Tibial artery (tissue), 4 donors: ENCODE measurements around the gene SCGB1C1.
"Not testable (repeated sequence)": the region's sequence is repeated elsewhere in the genome, so short reads cannot be mapped to it uniquely, and the experiment has no call there.

Experiments used
- DNase-seq, 2 donors: peaks; one replicate each; pipeline ENCODE4 v3.0.0-alpha.2; 2019
- H3K27ac ChIP-seq, 2 donors: fragments of 200-600 bp; sonication (generic) in 1 of 2; 1 replicate in 1 of 2; 2 replicates in 1 of 2; pipeline ENCODE4 v1.5.1; 2018 to 2019; ENCODE audit warnings: mild to moderate bottlenecking in 1 of 2
- H3K27me3 ChIP-seq, 2 donors: fragments of 200-600 bp; sonication (generic) in 1 of 2; one replicate each; pipeline versions ENCODE4 v1.5.1 to v1.6.0; 2016 to 2019
- H3K36me3 ChIP-seq, 3 donors: fragments of 200-600 bp; sonication (generic) in 2 of 3; one replicate each; pipeline ENCODE4 v1.5.1; 2016 to 2019; ENCODE audit warnings: mild to moderate bottlenecking in 2 of 3
- H3K4me1 ChIP-seq, 4 donors: fragments of 200-600 bp; sonication (generic) in 2 of 4; 1 replicate in 3 of 4; 2 replicates in 1 of 4; pipeline ENCODE4 v1.5.1; 2016 to 2019
- H3K4me3 ChIP-seq, 2 donors: fragments of 200-600 bp; sonication (generic) in 1 of 2; 1 replicate in 1 of 2; 2 replicates in 1 of 2; pipeline ENCODE4 v1.5.1; 2018 to 2019; ENCODE audit warnings: mild to moderate bottlenecking in 2 of 2
- H3K9me3 ChIP-seq, 3 donors: fragments of 200-600 bp; sonication (generic) in 1 of 3; one replicate each; pipeline ENCODE4 v1.5.1; 2016 to 2019
- intact Hi-C: fragments of 100-400 bp; cut with DNase I; formaldehyde crosslinking; loops from one replicate; pipeline ENCODE4 v1.15.0; 2023; ENCODE audit warnings: low total_unique reads
- TF ChIP-seq, protein P1 (sequence below), 2 experiments: fragments of 200-600 bp in 1 of 2; fragments of 450-650 bp in 1 of 2; IDR thresholded peaks; one replicate each; pipeline ENCODE4 v1.5.1; 2017 to 2019; ENCODE audit warnings: antibody characterized with exemption in 2 of 2, mild to moderate bottlenecking in 1 of 2, moderate library complexity in 1 of 2

Gene SCGB1C1

GRCh38 chr11:192674-193128, at the start of gene SCGB1C1:
SCGB1C1 (plus strand) TSS chr11:193078; CDS start chr11:193100, 22 bp downstream.
- intact Hi-C loops, DNase-seq: not testable (repeated sequence)

DNA sequence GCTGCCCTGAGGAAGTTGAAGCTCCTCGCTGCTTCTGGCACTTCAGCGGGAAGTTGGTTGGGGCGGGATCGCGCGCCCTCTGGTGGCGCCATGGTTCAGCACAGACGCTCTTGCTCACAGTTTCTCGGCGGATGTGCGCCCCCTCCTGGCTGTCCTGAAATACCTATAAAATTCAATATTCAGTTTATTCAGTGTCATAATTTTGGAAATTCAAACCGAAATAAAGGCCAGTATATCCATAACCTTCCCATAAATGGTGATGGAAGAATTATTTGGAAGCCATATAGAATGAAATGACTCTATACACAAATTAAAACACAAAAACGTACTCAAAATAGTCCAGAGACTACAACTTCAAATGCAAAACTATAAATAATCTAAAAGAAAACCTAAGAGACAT, 12.6 kb upstream of the SCGB1C1 start:
- H3K4me3 ChIP-seq, DNase-seq, H3K27ac ChIP-seq, H3K4me1 ChIP-seq, intact Hi-C loops, H3K9me3 ChIP-seq, H3K27me3 ChIP-seq, H3K36me3 ChIP-seq: not testable (repeated sequence)

More at GRCh38 chr11:192674-193128, at the start of gene SCGB1C1:
- H3K4me1 ChIP-seq, H3K36me3 ChIP-seq, H3K4me3 ChIP-seq, H3K9me3 ChIP-seq, H3K27me3 ChIP-seq, H3K27ac ChIP-seq: not testable (repeated sequence)

- H3K4me1 ChIP-seq, H3K27ac ChIP-seq, H3K9me3 ChIP-seq, DNase-seq, H3K4me3 ChIP-seq, H3K27me3 ChIP-seq, intact Hi-C loops, H3K36me3 ChIP-seq: not testable (repeated sequence)
Measured at GRCh38 chr11:189200-189783, 3.6 kb upstream of the SCGB1C1 start.

GRCh38 chr11:189843-190311, 3.0 kb upstream of the SCGB1C1 start:
- H3K36me3 ChIP-seq, H3K9me3 ChIP-seq, H3K4me3 ChIP-seq, H3K27ac ChIP-seq, H3K27me3 ChIP-seq, H3K4me1 ChIP-seq, intact Hi-C loops: not testable (repeated sequence)
- DNase-seq = peak; percentile 18 to 62
- TF ChIP-seq, protein P1, sequence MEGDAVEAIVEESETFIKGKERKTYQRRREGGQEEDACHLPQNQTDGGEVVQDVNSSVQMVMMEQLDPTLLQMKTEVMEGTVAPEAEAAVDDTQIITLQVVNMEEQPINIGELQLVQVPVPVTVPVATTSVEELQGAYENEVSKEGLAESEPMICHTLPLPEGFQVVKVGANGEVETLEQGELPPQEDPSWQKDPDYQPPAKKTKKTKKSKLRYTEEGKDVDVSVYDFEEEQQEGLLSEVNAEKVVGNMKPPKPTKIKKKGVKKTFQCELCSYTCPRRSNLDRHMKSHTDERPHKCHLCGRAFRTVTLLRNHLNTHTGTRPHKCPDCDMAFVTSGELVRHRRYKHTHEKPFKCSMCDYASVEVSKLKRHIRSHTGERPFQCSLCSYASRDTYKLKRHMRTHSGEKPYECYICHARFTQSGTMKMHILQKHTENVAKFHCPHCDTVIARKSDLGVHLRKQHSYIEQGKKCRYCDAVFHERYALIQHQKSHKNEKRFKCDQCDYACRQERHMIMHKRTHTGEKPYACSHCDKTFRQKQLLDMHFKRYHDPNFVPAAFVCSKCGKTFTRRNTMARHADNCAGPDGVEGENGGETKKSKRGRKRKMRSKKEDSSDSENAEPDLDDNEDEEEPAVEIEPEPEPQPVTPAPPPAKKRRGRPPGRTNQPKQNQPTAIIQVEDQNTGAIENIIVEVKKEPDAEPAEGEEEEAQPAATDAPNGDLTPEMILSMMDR (IDR thresholded peaks at IDR 0.05) = peak in 1 of 2 experiments; percentile 4

DNA sequence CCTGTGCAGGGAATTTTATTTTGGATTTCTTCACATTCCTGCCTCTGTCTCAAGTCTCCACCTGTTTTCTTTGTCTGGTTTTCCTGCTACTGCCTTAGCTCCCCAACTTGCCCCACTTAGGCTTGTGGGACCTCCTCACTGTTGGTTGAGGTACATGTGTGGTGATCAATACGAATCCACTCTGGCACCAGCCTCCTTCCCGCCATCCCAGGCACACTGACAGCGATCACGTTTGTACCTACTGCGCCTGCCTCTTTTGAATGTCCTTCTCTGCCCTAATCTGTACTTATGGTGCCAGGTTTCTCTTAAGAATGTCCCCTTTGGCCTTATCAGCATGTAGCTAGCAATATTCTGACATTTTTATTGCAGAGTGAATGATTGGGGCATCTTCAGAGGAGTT, 2.3 kb upstream of the SCGB1C1 start:
- H3K36me3 ChIP-seq, H3K27me3 ChIP-seq, H3K4me3 ChIP-seq, H3K27ac ChIP-seq, H3K9me3 ChIP-seq, intact Hi-C loops, H3K4me1 ChIP-seq: not testable (repeated sequence)
- DNase-seq = peak in 1 of 2 donors; percentile 64

- H3K4me1 ChIP-seq, intact Hi-C loops, H3K36me3 ChIP-seq, H3K27ac ChIP-seq, H3K9me3 ChIP-seq, H3K4me3 ChIP-seq, H3K27me3 ChIP-seq: not testable (repeated sequence)
- peak in 1 of 2 donors; percentile 20 for DNase-seq
- TF ChIP-seq, protein P1 (IDR thresholded peaks at IDR 0.05) = peak; percentile 28 to 31
Measured at GRCh38 chr11:191490-192478, 1.1 kb upstream of the SCGB1C1 start.

DNA sequence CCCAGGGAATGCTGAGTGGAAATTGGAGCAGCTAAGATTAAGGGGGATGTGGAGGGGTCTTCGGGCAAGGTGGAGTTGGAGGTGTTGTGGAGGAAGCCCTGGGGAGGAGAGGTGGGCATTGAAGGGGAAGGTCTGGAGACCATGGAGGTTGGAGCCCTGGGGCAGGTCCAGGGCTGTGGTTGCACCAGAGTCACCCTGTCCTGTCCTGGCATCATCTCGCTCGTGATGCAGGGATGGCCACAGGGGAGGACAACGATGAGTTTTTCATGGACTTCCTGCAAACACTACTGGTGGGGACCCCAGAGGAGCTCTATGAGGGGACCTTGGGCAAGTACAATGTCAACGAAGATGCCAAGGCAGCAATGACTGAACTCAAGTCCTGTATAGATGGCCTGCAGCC, 603 bp downstream of the SCGB1C1 start:
- H3K9me3 ChIP-seq, H3K27me3 ChIP-seq, H3K4me3 ChIP-seq, intact Hi-C loops, H3K4me1 ChIP-seq, H3K27ac ChIP-seq, H3K36me3 ChIP-seq: not testable (repeated sequence)
- peak; percentile 10 to 63 for DNase-seq
